Measurements from ENCODE around the gene TMC8.
"Not testable (repeated sequence)": the region's sequence is repeated elsewhere in the genome, so short reads cannot be mapped to it uniquely, and the experiment has no call there.

The TMC8 gene

DNA sequence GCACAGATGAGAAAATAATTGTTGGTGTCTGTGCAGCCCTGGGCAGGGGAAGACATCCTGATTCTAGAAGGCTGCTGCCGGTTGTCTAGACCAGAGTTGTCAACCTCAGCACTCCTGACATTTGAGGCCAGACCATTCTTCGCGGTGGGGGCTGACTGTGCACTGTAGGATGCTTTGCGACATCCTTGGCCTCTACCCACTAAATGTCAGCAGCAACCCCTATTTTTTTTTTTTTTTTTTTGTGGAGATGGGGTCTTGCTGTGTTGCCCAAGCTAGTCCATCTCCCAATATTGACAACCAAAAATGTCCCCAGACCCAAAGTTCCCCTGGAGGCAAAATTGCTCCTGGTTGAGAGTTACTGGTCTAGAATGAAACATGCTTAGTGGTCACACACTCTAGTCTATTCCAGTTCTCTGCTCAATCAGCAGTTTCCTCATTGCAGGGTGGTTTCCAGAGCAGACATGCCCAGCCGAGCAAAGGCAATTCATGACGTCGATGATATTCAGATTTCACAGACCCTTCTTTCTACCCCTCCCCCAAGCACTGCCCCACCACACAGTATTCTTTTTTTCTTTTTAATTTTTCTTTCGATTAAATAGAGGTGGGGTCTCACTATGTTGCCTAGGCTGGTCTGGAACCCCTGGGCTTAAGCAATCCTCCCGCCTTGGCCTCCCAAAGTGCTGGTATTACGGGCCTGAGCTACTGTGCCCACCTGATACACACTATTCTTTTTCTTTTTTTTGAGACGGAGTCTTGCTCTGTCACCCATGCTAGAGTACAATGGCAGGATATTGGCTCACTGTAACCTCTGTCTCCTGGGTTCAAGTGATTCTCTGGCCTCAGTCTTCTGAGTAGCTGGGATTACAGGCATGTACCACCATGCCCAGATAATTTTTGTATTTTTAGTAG lies 24.6 kb downstream of the TMC8 start:
- Histone ChIP-seq H3K9me3 (ENCODE audit: low read length) (no peaks in the 10 kb centered on the region), H3K9ac (ENCODE audit: low read length) (no peak overlapping the region), H3K36me3 (ENCODE audit: insufficient read depth, low read length) (no peaks in the 10 kb centered on the region), H3K27ac (ENCODE audit: low read depth, low read length) (no peak overlapping the region), H3K27me3 (ENCODE audit: control insufficient read depth in 1 of 2, insufficient read depth in 2 of 2, low read length in 2 of 2) (no peaks in the 10 kb centered on the region), H3K4me1 (ENCODE audit: insufficient read depth, low read length) (no peaks in the 10 kb centered on the region), H3K4me3 (ENCODE audit: low read depth in 1 of 2, low read length in 2 of 2) (no peak overlapping the region)

DNA sequence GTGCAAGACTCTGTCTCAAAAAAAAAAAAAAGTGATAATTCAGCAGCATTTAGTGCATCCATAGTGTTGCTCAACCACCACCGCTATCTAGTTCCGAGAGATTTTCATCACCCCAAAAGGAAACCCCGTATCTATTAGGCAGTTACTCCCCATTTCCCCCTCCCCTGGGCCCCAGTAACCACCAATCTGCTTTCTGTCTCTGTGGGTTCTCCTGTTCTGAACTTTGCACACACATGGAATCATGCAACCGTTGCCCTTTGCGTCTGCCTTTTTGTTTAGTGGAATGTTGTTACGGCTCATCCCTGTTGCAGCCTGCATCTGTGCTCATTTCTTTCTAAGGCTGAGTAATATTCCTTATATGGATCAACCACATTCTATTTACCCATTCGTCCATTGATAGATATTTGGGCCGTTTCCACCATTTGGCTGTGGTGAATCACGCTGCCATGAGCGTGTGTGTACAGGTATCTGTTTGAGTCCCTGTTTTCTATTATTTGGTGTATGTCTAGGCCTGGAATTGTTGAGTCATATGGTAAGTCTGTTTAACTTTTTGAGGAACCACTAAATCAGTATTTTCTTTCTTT lies 29.1 kb downstream of the TMC8 start:
- no peaks in the 10 kb centered on the region for H3K36me3 ChIP-seq (ENCODE audit: insufficient read depth, low read length)
- no peaks in the 10 kb centered on the region for H3K4me1 ChIP-seq (ENCODE audit: insufficient read depth, low read length)
- H3K27ac ChIP-seq (ENCODE audit: low read depth, low read length): no peak overlapping the region
- no peaks in the 10 kb centered on the region for H3K9me3 ChIP-seq (ENCODE audit: low read length)
- H3K27me3 ChIP-seq (ENCODE audit: control insufficient read depth in 1 of 2, insufficient read depth in 2 of 2, low read length in 2 of 2): no peaks in the 10 kb centered on the region
- no peak overlapping the region for H3K4me3 ChIP-seq (ENCODE audit: low read depth in 1 of 2, low read length in 2 of 2)
- H3K9ac ChIP-seq (ENCODE audit: low read length): no peak overlapping the region

DNA sequence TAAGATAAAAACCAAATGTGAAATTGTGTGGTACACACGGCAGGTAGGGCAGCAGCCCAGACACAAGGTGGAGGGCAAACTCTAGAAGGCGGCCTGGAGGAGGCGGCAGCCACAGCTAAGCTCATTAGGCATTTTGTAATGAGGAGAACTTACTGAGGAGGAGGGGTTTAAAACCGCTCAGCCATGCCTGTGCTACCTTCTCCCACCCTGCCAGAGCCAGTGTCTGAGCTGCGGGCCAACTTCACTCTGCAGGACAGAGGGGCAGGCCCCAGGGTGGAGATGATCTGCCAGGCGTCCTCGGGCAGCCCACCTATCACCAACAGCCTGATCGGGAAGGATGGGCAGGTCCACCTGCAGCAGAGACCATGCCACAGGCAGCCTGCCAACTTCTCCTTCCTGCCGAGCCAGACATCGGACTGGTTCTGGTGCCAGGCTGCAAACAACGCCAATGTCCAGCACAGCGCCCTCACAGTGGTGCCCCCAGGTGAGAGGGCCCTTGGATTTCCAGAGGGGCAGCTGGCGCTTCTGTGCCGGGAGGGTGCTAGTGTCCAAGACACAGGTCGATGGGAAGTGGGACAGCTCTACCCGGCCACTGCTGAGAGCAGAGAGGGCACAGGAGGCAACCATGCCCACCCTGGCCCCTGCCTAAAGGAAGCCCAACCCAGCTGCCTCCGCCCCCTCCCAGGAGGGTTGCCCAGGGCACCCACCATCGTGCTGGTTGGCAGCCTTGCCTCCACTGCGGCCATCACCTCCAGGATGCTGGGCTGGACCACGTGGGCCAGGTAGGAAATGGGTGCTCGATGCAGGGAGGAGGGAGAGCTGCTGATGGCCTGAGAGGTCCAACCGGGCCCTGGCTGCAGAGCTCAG lies 33.5 kb downstream of the TMC8 start:
- H3K27ac ChIP-seq (ENCODE audit: low read depth, low read length): no peak overlapping the region
- H3K36me3 ChIP-seq (ENCODE audit: insufficient read depth, low read length): no peaks in the 10 kb centered on the region
- no peaks in the 10 kb centered on the region for H3K27me3 ChIP-seq (ENCODE audit: control insufficient read depth in 1 of 2, insufficient read depth in 2 of 2, low read length in 2 of 2)
- H3K9me3 ChIP-seq (ENCODE audit: low read length): no peaks in the 10 kb centered on the region
- H3K4me3 ChIP-seq (ENCODE audit: low read depth in 1 of 2, low read length in 2 of 2): no peak overlapping the region
- peaks cover 3% of the 10 kb centered on the region for H3K4me1 ChIP-seq (ENCODE audit: insufficient read depth, low read length)
- no peak overlapping the region for H3K9ac ChIP-seq (ENCODE audit: low read length)

DNA sequence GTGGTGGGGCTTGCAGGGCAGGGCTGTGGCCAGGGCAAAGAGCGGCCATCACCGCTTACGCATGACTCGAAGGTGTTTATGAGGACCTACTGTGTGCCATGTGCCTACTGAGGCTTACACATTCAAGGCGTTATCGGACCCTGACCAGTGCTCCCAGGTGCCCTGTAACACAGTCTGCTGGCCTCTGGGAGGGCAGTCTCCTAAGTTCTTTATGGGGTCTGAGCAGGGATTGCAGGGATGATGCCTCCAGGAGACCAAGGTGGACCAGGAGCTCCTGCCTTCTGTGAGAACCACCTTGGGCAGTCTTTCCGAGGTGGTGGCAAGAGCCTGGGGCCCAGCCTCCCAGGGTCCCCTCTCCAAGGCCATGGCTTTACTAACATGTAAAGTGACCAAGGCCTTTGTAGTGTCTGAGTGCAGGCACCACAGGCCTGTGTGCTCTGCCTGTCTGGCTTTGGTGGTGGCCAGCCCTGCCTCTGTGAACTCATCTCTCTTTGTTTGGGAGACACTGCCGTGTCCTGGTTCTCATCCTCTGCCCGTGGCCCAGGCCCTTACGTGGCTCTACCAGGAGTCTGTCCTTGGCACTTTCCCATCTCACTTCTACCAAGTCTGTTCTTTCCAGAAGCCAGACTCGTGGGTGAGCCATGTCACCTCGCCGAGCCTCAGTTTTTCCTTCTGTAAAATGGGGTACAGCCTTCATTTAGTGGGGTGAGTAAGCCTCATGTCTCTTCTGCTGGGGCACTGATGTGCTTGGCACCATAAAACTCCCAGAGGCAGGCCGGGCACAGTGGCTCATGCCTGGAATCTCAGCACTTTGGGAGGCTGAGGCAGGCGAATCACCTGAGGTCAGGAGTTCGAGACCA lies 34.4 kb downstream of the TMC8 start:
- Histone ChIP-seq H3K9me3 (ENCODE audit: low read length) (no peaks in the 10 kb centered on the region), H3K4me3 (ENCODE audit: low read depth in 1 of 2, low read length in 2 of 2) (no peak overlapping the region)

DNA sequence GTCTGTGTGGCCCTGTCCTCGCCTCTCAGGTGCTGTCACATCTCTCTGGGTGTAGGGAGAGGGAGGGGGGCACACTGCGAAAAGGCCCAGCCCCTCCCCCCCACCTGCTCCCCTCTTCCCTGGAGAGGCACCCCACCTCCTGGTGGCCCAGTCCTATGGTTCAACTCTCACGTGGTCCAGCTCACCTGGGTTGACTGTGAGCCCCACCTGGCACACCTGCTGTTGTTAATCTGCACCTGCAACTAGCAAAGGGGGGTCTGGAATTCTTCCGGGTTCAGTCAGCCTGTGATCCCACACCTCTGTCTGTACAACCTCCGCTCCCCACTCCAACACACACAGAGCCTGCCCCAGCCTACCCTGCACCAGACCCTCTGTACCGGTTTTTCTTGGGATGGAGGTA lies 35.8 kb downstream of the TMC8 start:
- Histone ChIP-seq H3K36me3 (ENCODE audit: insufficient read depth, low read length) (no peaks in the 10 kb centered on the region), H3K4me3 (ENCODE audit: low read depth in 1 of 2, low read length in 2 of 2) (no peak overlapping the region), H3K4me1 (ENCODE audit: insufficient read depth, low read length) (peaks cover 10% of the 10 kb centered on the region), H3K9me3 (ENCODE audit: low read length) (no peaks in the 10 kb centered on the region), H3K27me3 (ENCODE audit: control insufficient read depth in 1 of 2, insufficient read depth in 2 of 2, low read length in 2 of 2) (no peaks in the 10 kb centered on the region), H3K27ac (ENCODE audit: low read depth, low read length) (no peak overlapping the region), H3K9ac (ENCODE audit: low read length) (no peak overlapping the region)

More for the DNA sequence above, 34.4 kb downstream of the TMC8 start:
- Histone ChIP-seq H3K27me3 (ENCODE audit: control insufficient read depth in 1 of 2, insufficient read depth in 2 of 2, low read length in 2 of 2) (no peaks in the 10 kb centered on the region), H3K27ac (ENCODE audit: low read depth, low read length) (no peak overlapping the region), H3K36me3 (ENCODE audit: insufficient read depth, low read length) (no peaks in the 10 kb centered on the region), H3K9ac (ENCODE audit: low read length) (no peak overlapping the region), H3K4me1 (ENCODE audit: insufficient read depth, low read length) (peaks cover 9% of the 10 kb centered on the region)

DNA sequence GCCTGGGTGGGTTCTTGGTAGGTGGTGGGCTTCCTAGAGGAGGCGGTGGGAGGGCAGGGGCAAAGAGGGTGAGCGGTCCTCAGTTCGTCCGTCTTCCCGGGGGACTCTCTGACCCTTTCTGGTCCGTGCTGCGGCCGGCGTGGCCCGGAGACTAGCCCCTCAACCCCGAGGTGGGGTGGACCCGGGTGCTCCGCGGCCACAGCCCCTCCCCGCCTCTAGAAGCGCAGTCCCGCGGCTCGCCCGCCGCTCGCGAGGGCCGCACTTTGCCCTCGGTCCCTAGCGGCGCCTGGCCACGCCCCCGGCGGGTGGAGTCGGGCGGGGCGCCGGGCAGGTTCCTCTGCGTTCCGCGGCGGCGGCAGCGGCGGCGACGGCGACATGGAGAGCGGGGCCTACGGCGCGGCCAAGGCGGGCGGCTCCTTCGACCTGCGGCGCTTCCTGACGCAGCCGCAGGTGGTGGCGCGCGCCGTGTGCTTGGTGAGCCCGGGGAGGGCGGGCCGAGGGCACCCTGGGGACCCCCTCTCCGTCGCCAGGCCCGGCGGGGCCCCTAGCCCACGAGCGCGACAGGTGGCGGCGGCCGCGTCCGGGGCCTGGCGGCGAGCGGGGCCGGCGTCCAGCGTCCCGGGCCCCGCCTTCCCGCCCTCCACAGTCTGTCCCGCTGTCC lies 37.8 kb downstream of the TMC8 start, which contains the start of gene SYNGR2:
Gene SYNGR2 (plus strand): TSS at position 340 of the 661 bp plus-strand sequence. CDS start 36 bp downstream, at position 376.
- Histone ChIP-seq H3K9ac (ENCODE audit: low read length) (peak within 1 kb of the TSS; percentile 53), H3K4me3 (ENCODE audit: low read depth in 1 of 2, low read length in 2 of 2) (peak within 1 kb of the TSS; percentile 60 to 74), H3K36me3 (ENCODE audit: insufficient read depth, low read length) (no peaks in the 10 kb centered on the region), H3K27me3 (ENCODE audit: control insufficient read depth in 1 of 2, insufficient read depth in 2 of 2, low read length in 2 of 2) (no peaks in the 10 kb centered on the region), H3K27ac (ENCODE audit: low read depth, low read length) (peak within 1 kb of the TSS; percentile 44), H3K9me3 (ENCODE audit: low read length) (no peaks in the 10 kb centered on the region), H3K4me1 (ENCODE audit: insufficient read depth, low read length) (peaks cover 26% of the 10 kb centered on the region)

DNA sequence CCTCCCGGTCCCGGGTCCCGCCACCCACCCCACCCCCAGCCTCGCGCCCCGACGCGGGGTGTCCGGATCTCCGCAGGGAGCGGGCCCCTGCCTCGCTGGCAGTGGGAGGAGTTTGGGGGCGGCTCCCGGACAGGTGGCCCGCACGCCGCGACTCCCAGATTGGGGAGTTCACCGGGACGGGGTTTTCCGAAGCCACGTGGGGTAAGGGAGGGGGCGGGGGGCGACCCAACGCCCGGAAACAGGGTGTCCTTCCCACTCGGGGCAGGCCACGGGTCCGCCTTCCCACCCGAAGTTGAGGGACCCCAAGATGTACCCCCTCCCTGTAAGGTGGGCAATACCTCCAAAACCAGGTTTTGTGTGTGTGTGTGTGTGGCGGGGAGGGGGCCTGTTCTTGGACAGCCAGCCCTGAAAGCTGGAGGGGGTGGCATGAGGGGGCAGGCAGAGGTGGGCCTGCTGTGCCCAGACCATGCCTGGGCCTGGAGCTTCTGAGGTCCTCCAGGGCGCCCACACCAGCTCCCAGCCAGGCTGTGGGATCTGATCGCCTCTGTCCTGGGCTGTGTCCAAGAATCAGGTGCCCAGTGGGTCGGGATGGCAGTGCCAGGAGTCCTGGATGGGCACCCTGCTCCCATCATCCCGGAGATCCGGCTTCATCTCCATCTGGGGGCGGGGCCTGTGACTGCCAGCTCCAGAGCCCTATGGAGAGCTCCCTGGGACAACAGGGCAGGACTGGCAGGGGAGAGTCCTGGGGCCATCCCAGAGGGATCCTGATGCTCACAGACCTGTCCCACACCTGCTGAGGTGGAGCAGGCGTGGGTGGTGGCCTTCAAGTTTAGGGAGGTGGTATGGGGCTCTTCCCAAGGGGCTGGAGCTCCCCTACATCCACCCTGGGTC lies 38.6 kb downstream of the TMC8 start:
- Histone ChIP-seq H3K4me1 (ENCODE audit: insufficient read depth, low read length) (peaks cover 29% of the 10 kb centered on the region), H3K9ac (ENCODE audit: low read length) (peak overlapping the region; percentile 53), H3K27ac (ENCODE audit: low read depth, low read length) (peak overlapping the region; percentile 44)

DNA sequence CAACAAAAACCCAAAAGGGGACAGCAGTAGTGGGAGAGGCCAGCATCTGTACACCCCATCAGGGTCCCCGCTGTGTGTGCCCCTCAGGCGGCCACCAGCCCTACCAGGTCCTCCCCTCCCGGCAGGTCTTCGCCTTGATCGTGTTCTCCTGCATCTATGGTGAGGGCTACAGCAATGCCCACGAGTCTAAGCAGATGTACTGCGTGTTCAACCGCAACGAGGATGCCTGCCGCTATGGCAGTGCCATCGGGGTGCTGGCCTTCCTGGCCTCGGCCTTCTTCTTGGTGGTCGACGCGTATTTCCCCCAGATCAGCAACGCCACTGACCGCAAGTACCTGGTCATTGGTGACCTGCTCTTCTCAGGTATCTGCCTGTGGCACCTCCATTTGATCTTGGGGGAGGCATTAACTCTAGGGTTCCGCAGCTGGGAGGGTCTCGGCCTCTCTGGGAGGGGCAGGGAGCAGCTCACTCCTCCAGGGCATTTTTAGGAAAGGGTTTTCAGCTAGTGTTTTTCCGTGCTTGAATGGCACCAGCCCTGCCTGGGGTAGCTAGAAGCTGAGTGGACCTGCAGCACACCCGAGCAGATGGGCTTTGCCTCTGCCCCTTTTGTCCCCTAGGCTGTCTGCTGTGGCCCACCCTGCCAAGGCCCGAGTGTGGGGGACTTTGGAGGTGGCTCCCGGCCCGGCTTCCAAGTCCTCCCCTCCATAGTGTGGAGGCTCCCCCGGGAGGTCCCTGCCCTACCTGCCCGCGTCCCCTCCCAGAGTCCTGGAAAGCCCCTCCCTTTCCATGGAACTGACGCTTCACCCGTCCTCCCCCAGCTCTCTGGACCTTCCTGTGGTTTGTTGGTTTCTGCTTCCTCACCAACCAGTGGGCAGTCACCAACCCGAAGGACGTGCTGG lies 40.4 kb downstream of the TMC8 start:
- Histone ChIP-seq H3K9ac (ENCODE audit: low read length) (no peak overlapping the region), H3K9me3 (ENCODE audit: low read length) (no peaks in the 10 kb centered on the region), H3K36me3 (ENCODE audit: insufficient read depth, low read length) (no peaks in the 10 kb centered on the region), H3K4me3 (ENCODE audit: low read depth in 1 of 2, low read length in 2 of 2) (no peak overlapping the region), H3K27me3 (ENCODE audit: control insufficient read depth in 1 of 2, insufficient read depth in 2 of 2, low read length in 2 of 2) (no peaks in the 10 kb centered on the region), H3K27ac (ENCODE audit: low read depth, low read length) (no peak overlapping the region), H3K4me1 (ENCODE audit: insufficient read depth, low read length) (peaks cover 41% of the 10 kb centered on the region)

More for the DNA sequence above, 38.6 kb downstream of the TMC8 start:
- H3K4me3 ChIP-seq (ENCODE audit: low read depth in 1 of 2, low read length in 2 of 2): peak overlapping the region; percentile 60 to 74
- H3K27me3 ChIP-seq (ENCODE audit: control insufficient read depth in 1 of 2, insufficient read depth in 2 of 2, low read length in 2 of 2): no peaks in the 10 kb centered on the region
- no peaks in the 10 kb centered on the region for H3K36me3 ChIP-seq (ENCODE audit: insufficient read depth, low read length)
- no peaks in the 10 kb centered on the region for H3K9me3 ChIP-seq (ENCODE audit: low read length)

DNA sequence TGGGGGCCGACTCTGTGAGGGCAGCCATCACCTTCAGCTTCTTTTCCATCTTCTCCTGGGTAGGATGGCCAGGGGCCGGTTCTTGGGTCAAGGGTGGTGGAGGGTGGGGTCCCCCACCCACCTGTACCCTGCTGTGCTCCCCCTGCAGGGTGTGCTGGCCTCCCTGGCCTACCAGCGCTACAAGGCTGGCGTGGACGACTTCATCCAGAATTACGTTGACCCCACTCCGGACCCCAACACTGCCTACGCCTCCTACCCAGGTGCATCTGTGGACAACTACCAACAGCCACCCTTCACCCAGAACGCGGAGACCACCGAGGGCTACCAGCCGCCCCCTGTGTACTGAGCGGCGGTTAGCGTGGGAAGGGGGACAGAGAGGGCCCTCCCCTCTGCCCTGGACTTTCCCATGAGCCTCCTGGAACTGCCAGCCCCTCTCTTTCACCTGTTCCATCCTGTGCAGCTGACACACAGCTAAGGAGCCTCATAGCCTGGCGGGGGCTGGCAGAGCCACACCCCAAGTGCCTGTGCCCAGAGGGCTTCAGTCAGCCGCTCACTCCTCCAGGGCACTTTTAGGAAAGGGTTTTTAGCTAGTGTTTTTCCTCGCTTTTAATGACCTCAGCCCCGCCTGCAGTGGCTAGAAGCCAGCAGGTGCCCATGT lies 41.1 kb downstream of the TMC8 start:
- not testable (repeated sequence) for H3K9ac ChIP-seq (ENCODE audit: low read length); H3K27me3 ChIP-seq (ENCODE audit: control insufficient read depth in 1 of 2, insufficient read depth in 2 of 2, low read length in 2 of 2); H3K9me3 ChIP-seq (ENCODE audit: low read length); H3K27ac ChIP-seq (ENCODE audit: low read depth, low read length); H3K36me3 ChIP-seq (ENCODE audit: insufficient read depth, low read length); H3K4me3 ChIP-seq (ENCODE audit: low read depth in 1 of 2, low read length in 2 of 2)
- H3K4me1 ChIP-seq (ENCODE audit: insufficient read depth, low read length): peaks cover 49% of the 10 kb centered on the region
